ENCODE data around the gene GPR22.

The GPR22 gene

DNA sequence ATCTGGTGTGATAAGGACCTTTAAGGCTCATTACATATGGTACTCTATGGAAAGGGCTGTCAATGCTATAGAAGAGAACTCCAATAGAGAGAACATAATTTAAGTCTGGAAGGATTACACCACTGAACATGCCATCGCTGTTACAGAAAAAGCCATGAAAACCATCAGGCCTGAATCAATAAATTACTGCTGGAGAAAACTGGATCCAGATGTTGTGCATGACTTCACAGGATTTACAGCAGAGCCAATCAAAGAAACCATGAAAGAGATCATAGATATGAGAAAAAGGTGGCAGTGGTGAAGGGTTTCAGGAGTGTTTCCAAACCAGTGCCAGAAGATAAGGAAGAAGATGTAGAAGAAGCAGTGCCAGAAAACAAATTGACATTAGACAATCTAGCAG, 18.9 kb upstream of the GPR22 start:
- Histone ChIP-seq H3K4me1 (ENCODE audit: insufficient read depth, low read length) (no peaks in the 10 kb centered on the region), H3K36me3 (ENCODE audit: insufficient read depth, low read length) (no peaks in the 10 kb centered on the region), H3K27ac (ENCODE audit: low read depth, low read length) (no peak overlapping the region), H3K9ac (ENCODE audit: low read depth, low read length) (no peak overlapping the region), H3K9me3 (ENCODE audit: insufficient read depth, low read depth, low read length) (no peaks in the 10 kb centered on the region), H3K4me3 (ENCODE audit: low read length) (no peak overlapping the region), H3K27me3 (ENCODE audit: insufficient read depth, low read length) (no peaks in the 10 kb centered on the region)
- WGBS: 94% methylated on average over 1 of the region's 1 CpG

DNA sequence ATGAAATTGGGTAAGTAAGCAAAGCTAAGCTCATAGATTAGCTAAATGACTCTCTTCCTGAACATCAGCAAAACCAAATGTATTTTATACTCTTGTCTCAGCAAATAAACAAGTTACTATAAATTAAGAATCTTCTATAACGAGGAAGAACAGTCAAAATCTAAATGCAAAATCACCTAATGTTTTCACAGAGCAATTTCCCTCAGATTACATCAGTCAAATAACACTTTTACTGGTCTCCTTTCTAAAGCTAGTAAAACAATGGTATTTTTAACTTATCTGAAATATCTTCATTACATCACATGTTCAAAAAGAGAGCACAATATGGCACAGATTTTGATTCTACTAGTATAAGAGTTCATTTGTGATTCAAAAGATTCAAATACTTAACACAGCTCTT, 16.5 kb upstream of the GPR22 start:
- WGBS: 86% methylated on average over 1 of the region's 1 CpG
- H3K27me3 ChIP-seq (ENCODE audit: insufficient read depth, low read length): no peaks in the 10 kb centered on the region
- no peaks in the 10 kb centered on the region for H3K36me3 ChIP-seq (ENCODE audit: insufficient read depth, low read length)
- no peak overlapping the region for H3K27ac ChIP-seq (ENCODE audit: low read depth, low read length)
- no peaks in the 10 kb centered on the region for H3K4me1 ChIP-seq (ENCODE audit: insufficient read depth, low read length)
- H3K9ac ChIP-seq (ENCODE audit: low read depth, low read length): no peak overlapping the region
- no peak overlapping the region for H3K4me3 ChIP-seq (ENCODE audit: low read length)
- no peaks in the 10 kb centered on the region for H3K9me3 ChIP-seq (ENCODE audit: insufficient read depth, low read depth, low read length)

DNA sequence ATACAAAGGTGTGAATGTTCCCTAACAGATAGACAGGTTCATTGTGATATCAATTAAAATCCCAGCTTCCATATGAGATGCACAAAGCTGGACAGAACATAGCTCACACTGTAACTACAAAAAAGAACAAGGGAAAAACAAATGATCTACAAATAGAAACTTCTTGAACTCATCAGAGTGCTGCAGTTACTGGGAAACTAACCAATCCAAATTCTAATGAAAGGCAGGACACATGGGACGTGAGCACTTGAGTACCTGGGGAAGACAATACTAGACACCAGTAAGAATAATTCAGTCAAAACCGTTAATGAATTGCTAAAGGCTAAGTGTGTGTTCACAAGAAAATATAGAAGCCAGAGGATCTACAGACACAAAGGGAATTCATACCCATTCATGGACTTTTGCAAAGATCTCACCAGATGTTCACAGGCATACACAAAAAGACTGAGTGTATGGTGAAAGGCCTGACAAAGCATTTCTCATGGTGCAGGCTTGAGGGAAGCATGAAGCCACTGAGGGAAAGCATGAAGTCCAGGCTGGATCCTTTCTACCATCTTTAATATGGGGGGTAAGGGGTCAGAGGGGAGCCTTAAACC, 7.8 kb upstream of the GPR22 start:
- H3K9ac ChIP-seq (ENCODE audit: low read depth, low read length): no peak overlapping the region
- no peaks in the 10 kb centered on the region for H3K27me3 ChIP-seq (ENCODE audit: insufficient read depth, low read length)
- no peaks in the 10 kb centered on the region for H3K9me3 ChIP-seq (ENCODE audit: insufficient read depth, low read depth, low read length)
- H3K27ac ChIP-seq (ENCODE audit: low read depth, low read length): no peak overlapping the region
- peaks cover 5% of the 10 kb centered on the region; the same call in 1 of the 2 replicates for H3K4me1 ChIP-seq (ENCODE audit: insufficient read depth, low read length)
- no peak overlapping the region for H3K4me3 ChIP-seq (ENCODE audit: low read length)
- 92% methylated on average over 2 of the region's 2 CpGs for WGBS
- no peaks in the 10 kb centered on the region for H3K36me3 ChIP-seq (ENCODE audit: insufficient read depth, low read length)

DNA sequence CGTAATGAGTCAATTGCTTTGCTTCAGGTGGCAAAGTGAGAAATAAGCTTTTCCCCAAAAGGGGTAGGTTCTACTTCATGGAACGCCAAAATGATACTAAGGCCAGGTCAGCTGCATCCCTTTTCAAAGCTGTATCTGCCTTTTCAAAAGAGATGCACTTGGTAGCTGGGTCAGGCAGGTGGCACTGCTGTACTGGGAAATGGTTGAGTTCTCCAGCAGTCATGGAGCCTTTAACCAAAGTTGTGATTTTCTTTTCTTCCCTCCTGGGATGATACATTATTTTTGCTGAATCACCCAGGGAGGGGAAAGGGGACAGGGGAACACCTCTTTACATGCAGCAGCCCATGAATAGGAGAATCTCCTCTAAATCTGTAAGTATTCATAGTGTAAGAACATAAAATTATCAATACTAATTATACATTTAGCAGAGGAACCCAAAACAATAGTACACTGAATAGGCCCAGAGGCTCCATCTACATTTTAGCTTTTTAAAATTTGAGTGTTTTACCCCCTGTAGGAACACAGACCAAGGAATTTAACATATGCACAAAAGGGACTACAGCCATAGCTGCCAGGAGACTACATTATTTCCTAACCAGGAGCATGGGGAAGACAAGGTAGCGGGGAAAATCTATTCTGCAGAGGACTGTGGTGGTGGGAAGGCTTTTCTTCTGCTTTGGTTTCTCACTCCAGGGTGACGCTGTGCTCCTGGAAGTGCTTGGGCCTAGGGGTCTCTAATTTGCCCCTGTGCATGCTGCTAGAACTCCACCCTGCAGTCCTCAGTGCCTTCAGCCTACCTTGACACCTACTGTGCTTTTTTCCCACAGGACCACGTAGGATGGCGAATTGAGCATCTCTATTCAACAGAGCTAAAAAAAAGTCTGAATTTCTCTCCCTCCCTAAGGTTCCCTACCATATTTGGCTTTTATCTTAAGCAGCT, 6.4 kb upstream of the GPR22 start:
- no peaks in the 10 kb centered on the region for H3K9me3 ChIP-seq (ENCODE audit: insufficient read depth, low read depth, low read length)
- H3K27ac ChIP-seq (ENCODE audit: low read depth, low read length): no peak overlapping the region; the same call in 1 of the 2 replicates
- no peaks in the 10 kb centered on the region for H3K27me3 ChIP-seq (ENCODE audit: insufficient read depth, low read length)
- H3K9ac ChIP-seq (ENCODE audit: low read depth, low read length): no peak overlapping the region
- H3K4me3 ChIP-seq (ENCODE audit: low read length): no peak overlapping the region
- WGBS: 68% methylated on average over 6 of the region's 6 CpGs
- H3K36me3 ChIP-seq (ENCODE audit: insufficient read depth, low read length): no peaks in the 10 kb centered on the region
- peaks cover 5% of the 10 kb centered on the region; the same call in 1 of the 2 replicates for H3K4me1 ChIP-seq (ENCODE audit: insufficient read depth, low read length)

DNA sequence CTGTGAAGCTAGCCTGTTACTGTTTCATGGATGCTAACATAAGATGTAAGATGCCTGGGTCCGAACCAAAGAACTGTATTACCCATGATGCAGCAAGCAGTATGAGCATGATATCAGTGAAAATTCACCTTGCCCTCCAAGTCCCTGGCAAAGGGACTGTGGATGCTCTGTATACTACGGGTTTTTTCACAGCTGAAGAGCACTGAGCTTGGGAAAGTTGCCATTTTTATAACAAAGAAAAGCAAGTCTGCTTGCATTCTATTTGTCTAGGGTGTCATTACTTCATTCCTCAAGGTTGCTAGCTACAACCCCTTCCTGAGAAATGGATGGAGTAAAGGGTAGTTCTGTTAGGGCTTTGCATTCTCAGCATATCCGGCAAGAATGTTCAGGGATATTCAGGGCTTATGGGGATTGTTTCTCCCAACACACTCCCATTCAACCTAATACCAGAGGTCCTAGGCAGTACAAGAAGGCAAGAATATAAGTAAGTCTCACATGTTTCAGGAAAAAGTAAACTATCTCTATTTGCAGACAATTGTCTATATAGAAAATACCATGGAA, 5.1 kb upstream of the GPR22 start:
- Histone ChIP-seq H3K4me3 (ENCODE audit: low read length) (no peak overlapping the region), H3K27me3 (ENCODE audit: insufficient read depth, low read length) (no peaks in the 10 kb centered on the region), H3K4me1 (ENCODE audit: insufficient read depth, low read length) (peaks cover 5% of the 10 kb centered on the region; the same call in 1 of the 2 replicates), H3K9me3 (ENCODE audit: insufficient read depth, low read depth, low read length) (no peaks in the 10 kb centered on the region), H3K9ac (ENCODE audit: low read depth, low read length) (no peak overlapping the region), H3K36me3 (ENCODE audit: insufficient read depth, low read length) (no peaks in the 10 kb centered on the region), H3K27ac (ENCODE audit: low read depth, low read length) (no peak overlapping the region)
- 95% methylated on average over 2 of the region's 3 CpGs for WGBS

DNA sequence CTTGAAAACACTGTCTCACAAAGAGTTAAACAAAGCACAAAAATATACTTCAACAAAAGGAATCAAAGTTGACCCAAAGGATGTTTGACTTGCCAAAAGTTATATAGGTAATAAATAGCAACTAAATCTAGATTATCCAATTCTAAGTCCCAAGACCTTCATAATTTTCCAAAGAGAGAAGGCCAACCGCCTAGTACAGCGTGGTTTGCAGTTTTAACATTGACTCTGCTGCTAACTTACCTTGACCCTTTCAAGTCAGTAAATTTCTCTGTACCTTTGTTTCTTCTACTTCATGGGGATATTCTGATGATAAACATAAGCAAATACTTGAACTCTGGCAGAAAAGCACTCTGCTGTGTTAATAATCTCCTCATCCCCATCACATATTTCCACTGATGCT, 1.9 kb upstream of the GPR22 start:
- Histone ChIP-seq H3K36me3 (ENCODE audit: insufficient read depth, low read length) (no peaks in the 10 kb centered on the region), H3K9me3 (ENCODE audit: insufficient read depth, low read depth, low read length) (no peaks in the 10 kb centered on the region), H3K27me3 (ENCODE audit: insufficient read depth, low read length) (no peaks in the 10 kb centered on the region), H3K4me1 (ENCODE audit: insufficient read depth, low read length) (peaks cover 5% of the 10 kb centered on the region; the same call in 1 of the 2 replicates), H3K27ac (ENCODE audit: low read depth, low read length) (no peak overlapping the region), H3K9ac (ENCODE audit: low read depth, low read length) (no peak overlapping the region), H3K4me3 (ENCODE audit: low read length) (no peak overlapping the region)
- 98% methylated on average over 2 of the region's 2 CpGs for WGBS

DNA sequence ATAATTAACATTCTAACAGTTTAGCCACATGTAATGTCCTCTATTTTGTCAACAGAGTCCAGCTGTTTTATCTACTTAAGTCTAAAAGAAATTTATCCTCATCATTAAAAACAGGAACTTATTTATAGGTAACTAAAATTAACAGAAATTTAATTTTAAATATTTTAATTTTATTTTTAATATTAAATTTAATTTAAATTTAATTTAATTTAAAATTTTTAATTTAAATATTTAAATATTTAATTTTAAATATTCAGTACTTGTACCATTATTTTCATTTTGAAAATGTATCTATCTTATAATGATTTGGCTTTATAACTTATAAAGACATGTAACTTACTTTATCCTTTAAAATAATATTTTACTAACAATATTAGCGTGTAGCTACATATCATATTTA, 1.0 kb upstream of the GPR22 start:
- WGBS: no CpG with 5 or more reads among the region's 1 CpG
- H3K4me3 ChIP-seq (ENCODE audit: low read length): no peak overlapping the region
- H3K36me3 ChIP-seq (ENCODE audit: insufficient read depth, low read length): no peaks in the 10 kb centered on the region
- no peak overlapping the region for H3K27ac ChIP-seq (ENCODE audit: low read depth, low read length)
- no peak overlapping the region for H3K9ac ChIP-seq (ENCODE audit: low read depth, low read length)
- H3K27me3 ChIP-seq (ENCODE audit: insufficient read depth, low read length): no peaks in the 10 kb centered on the region
- H3K9me3 ChIP-seq (ENCODE audit: insufficient read depth, low read depth, low read length): no peaks in the 10 kb centered on the region
- H3K4me1 ChIP-seq (ENCODE audit: insufficient read depth, low read length): no peaks in the 10 kb centered on the region

DNA sequence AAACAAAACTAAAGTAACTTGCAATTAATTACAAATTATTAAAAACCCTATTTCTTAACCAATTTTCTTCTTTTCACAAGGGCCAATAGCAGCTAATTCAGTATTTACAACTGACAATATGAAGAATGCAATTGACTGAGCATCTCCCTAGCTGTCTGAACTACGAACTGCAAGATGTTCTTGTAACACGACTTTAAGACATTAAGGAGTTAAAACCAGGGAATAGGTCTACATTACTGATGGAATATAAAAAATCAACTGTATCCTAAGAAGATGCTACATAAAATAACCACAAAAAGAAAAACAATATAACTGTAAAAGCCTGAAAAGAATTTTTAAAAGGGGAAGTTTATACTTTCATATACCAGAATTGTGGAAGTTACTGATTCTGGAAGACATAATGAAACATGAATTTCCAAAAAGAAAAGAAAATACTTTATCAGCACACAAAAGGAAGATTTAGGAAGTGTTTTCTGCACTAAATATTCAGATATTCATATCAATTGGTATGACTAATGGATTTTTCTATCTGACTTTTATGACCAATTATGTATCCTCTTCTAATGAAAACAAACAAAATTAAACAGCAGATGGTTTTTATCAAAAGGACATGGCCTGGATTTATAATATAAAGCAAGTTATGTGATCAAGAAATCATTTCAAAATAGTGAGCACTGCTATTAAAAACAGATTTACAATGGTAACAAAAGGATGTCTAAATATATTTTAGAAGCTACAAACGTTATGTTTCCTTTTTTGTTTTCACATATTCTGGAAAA, 1.6 kb downstream of the GPR22 start:
- H3K9me3 ChIP-seq (ENCODE audit: insufficient read depth, low read depth, low read length): no peaks in the 10 kb centered on the region
- H3K9ac ChIP-seq (ENCODE audit: low read depth, low read length): no peak overlapping the region
- H3K27me3 ChIP-seq (ENCODE audit: insufficient read depth, low read length): no peaks in the 10 kb centered on the region
- H3K4me3 ChIP-seq (ENCODE audit: low read length): no peak overlapping the region
- H3K36me3 ChIP-seq (ENCODE audit: insufficient read depth, low read length): no peaks in the 10 kb centered on the region
- WGBS: 95% methylated on average over 2 of the region's 3 CpGs
- H3K4me1 ChIP-seq (ENCODE audit: insufficient read depth, low read length): no peaks in the 10 kb centered on the region
- no peak overlapping the region for H3K27ac ChIP-seq (ENCODE audit: low read depth, low read length)

DNA sequence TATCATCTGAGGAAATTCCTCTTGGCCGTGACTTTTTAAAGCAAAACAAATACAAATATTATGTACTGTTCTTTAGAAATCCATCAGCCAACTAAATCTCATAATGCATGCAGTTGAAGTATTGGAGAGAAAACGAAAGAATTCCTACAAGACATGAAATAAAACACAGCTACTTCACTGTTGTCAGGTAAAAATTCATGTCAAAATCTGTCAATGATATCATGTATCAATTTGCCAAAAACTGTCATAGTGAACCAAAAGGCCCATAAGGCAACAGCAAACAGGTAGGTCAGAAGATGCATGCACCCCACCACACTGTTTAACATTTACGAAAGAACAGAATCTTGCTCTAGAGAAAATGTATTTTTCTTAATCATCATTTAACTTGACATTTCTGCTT, 2.3 kb downstream of the GPR22 start:
- 87% methylated on average over 2 of the region's 3 CpGs for WGBS

DNA sequence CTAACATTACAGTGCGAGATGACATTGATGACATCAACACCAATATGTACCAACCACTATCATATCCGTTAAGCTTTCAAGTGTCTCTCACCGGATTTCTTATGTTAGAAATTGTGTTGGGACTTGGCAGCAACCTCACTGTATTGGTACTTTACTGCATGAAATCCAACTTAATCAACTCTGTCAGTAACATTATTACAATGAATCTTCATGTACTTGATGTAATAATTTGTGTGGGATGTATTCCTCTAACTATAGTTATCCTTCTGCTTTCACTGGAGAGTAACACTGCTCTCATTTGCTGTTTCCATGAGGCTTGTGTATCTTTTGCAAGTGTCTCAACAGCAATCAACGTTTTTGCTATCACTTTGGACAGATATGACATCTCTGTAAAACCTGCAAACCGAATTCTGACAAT, 4.3 kb downstream of the GPR22 start:
- H3K27me3 ChIP-seq (ENCODE audit: insufficient read depth, low read length): no peaks in the 10 kb centered on the region
- no peaks in the 10 kb centered on the region for H3K36me3 ChIP-seq (ENCODE audit: insufficient read depth, low read length)
- 92% methylated on average over 5 of the region's 5 CpGs for WGBS
- no peak overlapping the region for H3K4me3 ChIP-seq (ENCODE audit: low read length)
- H3K4me1 ChIP-seq (ENCODE audit: insufficient read depth, low read length): no peaks in the 10 kb centered on the region
- no peak overlapping the region for H3K9ac ChIP-seq (ENCODE audit: low read depth, low read length)
- no peak overlapping the region for H3K27ac ChIP-seq (ENCODE audit: low read depth, low read length)
- H3K9me3 ChIP-seq (ENCODE audit: insufficient read depth, low read depth, low read length): no peaks in the 10 kb centered on the region

More for the DNA sequence above, 2.3 kb downstream of the GPR22 start:
- Histone ChIP-seq H3K27me3 (ENCODE audit: insufficient read depth, low read length) (no peaks in the 10 kb centered on the region), H3K27ac (ENCODE audit: low read depth, low read length) (no peak overlapping the region), H3K36me3 (ENCODE audit: insufficient read depth, low read length) (no peaks in the 10 kb centered on the region), H3K4me3 (ENCODE audit: low read length) (no peak overlapping the region), H3K4me1 (ENCODE audit: insufficient read depth, low read length) (no peaks in the 10 kb centered on the region), H3K9me3 (ENCODE audit: insufficient read depth, low read depth, low read length) (no peaks in the 10 kb centered on the region), H3K9ac (ENCODE audit: low read depth, low read length) (no peak overlapping the region)

DNA sequence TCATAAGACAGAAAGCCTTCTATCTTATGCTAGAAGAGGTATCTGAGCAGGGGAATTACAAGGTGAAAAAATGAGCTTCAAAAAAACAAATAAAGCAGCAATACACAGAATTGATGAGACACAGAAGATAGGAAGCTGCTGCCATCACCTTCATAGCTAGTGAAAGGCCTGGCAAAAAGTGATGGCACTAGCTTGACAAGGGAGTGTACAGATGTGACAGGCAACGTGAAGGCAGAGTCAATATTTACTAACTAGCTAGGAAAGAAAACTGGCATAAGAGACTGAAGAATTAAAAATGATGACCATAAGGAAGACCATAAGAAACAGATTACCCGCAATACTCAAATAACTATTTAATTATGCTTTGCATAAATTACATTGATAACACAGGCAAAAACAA, 9.4 kb downstream of the GPR22 start:
- Histone ChIP-seq H3K4me3 (ENCODE audit: low read length) (no peak overlapping the region), H3K27me3 (ENCODE audit: insufficient read depth, low read length) (no peaks in the 10 kb centered on the region), H3K9me3 (ENCODE audit: insufficient read depth, low read depth, low read length) (no peaks in the 10 kb centered on the region), H3K27ac (ENCODE audit: low read depth, low read length) (no peak overlapping the region), H3K36me3 (ENCODE audit: insufficient read depth, low read length) (no peaks in the 10 kb centered on the region), H3K9ac (ENCODE audit: low read depth, low read length) (no peak overlapping the region), H3K4me1 (ENCODE audit: insufficient read depth, low read length) (no peaks in the 10 kb centered on the region)
- 100% methylated on average over 1 of the region's 2 CpGs for WGBS
